Neuronal stem cell (in vitro differentiated cells): ENCODE measurements around the gene AVPI1.
A peak's percentile ranks its signal among the peaks of the same experiment; 100 is the strongest.

Experiments
- DNase-seq: peaks from one replicate; pipeline ENCODE4 v3.0.0-alpha.2; 2013; ENCODE audit warnings: low spot score
- H2AFZ ChIP-seq: one replicate; pipeline ENCODE4 v1.6.1; 2013; ENCODE audit warnings: mild to moderate bottlenecking, low read length, inconsistent platforms
- H2AK5ac ChIP-seq: 2 replicates; pipeline ENCODE4 v1.6.1; 2013; ENCODE audit warnings: low read depth, mild to moderate bottlenecking, inconsistent platforms, low read length, moderate library complexity, mixed read lengths
- H2BK120ac ChIP-seq: 2 replicates; pipeline ENCODE4 v1.6.1; 2013; ENCODE audit warnings: low read depth, mild to moderate bottlenecking, inconsistent platforms, low read length, moderate library complexity, mixed read lengths
- H2BK12ac ChIP-seq: one replicate; pipeline ENCODE4 v1.6.1; 2013; ENCODE audit warnings: low read length, inconsistent platforms
- H2BK15ac ChIP-seq: 2 replicates; pipeline ENCODE4 v1.6.1; 2013; ENCODE audit warnings: mild to moderate bottlenecking, low read length, inconsistent platforms, mixed read lengths
- H2BK5ac ChIP-seq: one replicate; pipeline ENCODE4 v1.6.1; 2013; ENCODE audit warnings: inconsistent platforms, mild to moderate bottlenecking, low read length, moderate library complexity
- H3K14ac ChIP-seq: one replicate; pipeline ENCODE4 v1.6.1; 2013; ENCODE audit warnings: low read length, inconsistent platforms
- H3K18ac ChIP-seq: 2 replicates; pipeline ENCODE4 v1.6.1; 2013; ENCODE audit warnings: low read length, inconsistent platforms
- H3K23ac ChIP-seq: 2 replicates; pipeline ENCODE4 v1.6.1; 2013; ENCODE audit warnings: low read depth, mild to moderate bottlenecking, mixed read lengths, low read length, inconsistent platforms; ENCODE audit not compliant: poor library complexity
- H3K27ac ChIP-seq: replicated peaks from 3 replicates; pipeline ENCODE4 v1.5.1; 2013; ENCODE audit warnings: low read length, inconsistent platforms
- H3K27me3 ChIP-seq, 3 experiments: 2 replicates each; pipeline ENCODE4 v1.6.1; 2013; ENCODE audit warnings: low read length in 3 of 3, mild to moderate bottlenecking in 2 of 3, inconsistent platforms in 1 of 3, low read depth in 1 of 3, mixed read lengths in 1 of 3, moderate library complexity in 1 of 3; ENCODE audit not compliant: control insufficient read depth in 3 of 3, insufficient read depth in 3 of 3
- H3K36me3 ChIP-seq, 2 donors: replicated peaks in 1 of 2; 2 replicates each; pipeline ENCODE4 v1.6.1; 2013; ENCODE audit warnings: low read length in 2 of 2; ENCODE audit not compliant: control insufficient read depth in 2 of 2, insufficient read depth in 2 of 2
- H3K4ac ChIP-seq: 2 replicates; pipeline ENCODE4 v1.6.1; 2013; ENCODE audit warnings: inconsistent platforms, mild to moderate bottlenecking, low read length, moderate library complexity
- H3K4me1 ChIP-seq, 2 donors: 1 replicate in 1 of 2; 2 replicates in 1 of 2; pipeline ENCODE4 v1.6.1; 2013; ENCODE audit warnings: low read length in 2 of 2, low read depth in 1 of 2; ENCODE audit not compliant: control insufficient read depth in 2 of 2, insufficient read depth in 1 of 2
- H3K4me2 ChIP-seq: one replicate; pipeline ENCODE4 v1.6.1; 2013; ENCODE audit warnings: mild to moderate bottlenecking, low read length, inconsistent platforms; ENCODE audit not compliant: insufficient read depth, poor library complexity, severe bottlenecking
- H3K4me3 ChIP-seq, 2 donors: 2 replicates each; pipeline ENCODE4 v1.5.1; 2013; ENCODE audit warnings: low read length in 2 of 2, mild to moderate bottlenecking in 2 of 2, inconsistent platforms in 1 of 2, moderate library complexity in 1 of 2
- H3K79me1 ChIP-seq: one replicate; pipeline ENCODE4 v1.6.1; 2013; ENCODE audit warnings: low read depth, mild to moderate bottlenecking, inconsistent platforms, low read length, moderate library complexity
- H3K9ac ChIP-seq: one replicate; pipeline ENCODE4 v1.6.1; 2013; ENCODE audit warnings: mild to moderate bottlenecking, low read depth, low read length, inconsistent platforms; ENCODE audit not compliant: poor library complexity
- H3K9me3 ChIP-seq, 2 donors: replicated peaks in 1 of 2; 2 replicates each; pipeline versions ENCODE3 to v1.6.1; 2013; ENCODE audit warnings: low read length in 2 of 2, mild to moderate bottlenecking in 2 of 2, inconsistent platforms in 1 of 2, low read depth in 1 of 2, mixed read lengths in 1 of 2, moderate library complexity in 1 of 2; ENCODE audit not compliant: control insufficient read depth in 2 of 2, insufficient read depth in 1 of 2
- H4K8ac ChIP-seq: one replicate; pipeline ENCODE4 v1.6.1; 2013; ENCODE audit warnings: low read depth, mild to moderate bottlenecking, inconsistent platforms, low read length, moderate library complexity
- H4K91ac ChIP-seq: one replicate; pipeline ENCODE4 v1.6.1; 2013; ENCODE audit warnings: low read length, low read depth, mild to moderate bottlenecking, inconsistent platforms; ENCODE audit not compliant: poor library complexity
- WGBS, 2 donors: extraction: QIAGEN DNeasy Blood & Tissue Kit; methylation state at CpG; one replicate each; pipeline ENCODE4 v1.1.7; 2013; ENCODE audit warnings: missing lambda C conversion rate in 2 of 2, mixed read lengths in 1 of 2; ENCODE audit not compliant: insufficient read length in 2 of 2, insufficient replicate concordance in 1 of 2; ENCODE audit errors: extremely low coverage in 2 of 2; 5-methylcytosine and 5-hydroxymethylcytosine counted together

The AVPI1 gene

GRCh38 chr10:97707134-97707861 is 20.3 kb upstream of the AVPI1 start:
- Histone ChIP-seq H3K4ac (no peak overlapping the region), H2AFZ (no peak overlapping the region), H3K27ac (no peak overlapping the region), H2AK5ac (no peak overlapping the region), H3K18ac (peak overlapping the region; percentile 35), H3K9me3 (no peaks in the 10 kb centered on the region), H3K23ac (no peak overlapping the region), H2BK12ac (no peak overlapping the region), H3K14ac (no peak overlapping the region), H3K4me2 (no peak overlapping the region), H2BK5ac (no peak overlapping the region), H3K4me1 (peaks cover 0 to 2% of the 10 kb centered on the region in 2 donors), H2BK120ac (no peak overlapping the region), H3K27me3 (peaks cover 0 to 16% (median 2%) of the 10 kb centered on the region in 3 experiments), H4K91ac (no peak overlapping the region), H2BK15ac (no peak overlapping the region), H3K9ac (no peak overlapping the region), H4K8ac (no peak overlapping the region), H3K79me1 (no peaks in the 10 kb centered on the region), H3K4me3 (no peak overlapping the region), H3K36me3 (no peaks in the 10 kb centered on the region)
- DNase-seq: no peak
- no CpG with 5 or more reads among the region's 11 CpGs for WGBS, 2 donors

DNA sequence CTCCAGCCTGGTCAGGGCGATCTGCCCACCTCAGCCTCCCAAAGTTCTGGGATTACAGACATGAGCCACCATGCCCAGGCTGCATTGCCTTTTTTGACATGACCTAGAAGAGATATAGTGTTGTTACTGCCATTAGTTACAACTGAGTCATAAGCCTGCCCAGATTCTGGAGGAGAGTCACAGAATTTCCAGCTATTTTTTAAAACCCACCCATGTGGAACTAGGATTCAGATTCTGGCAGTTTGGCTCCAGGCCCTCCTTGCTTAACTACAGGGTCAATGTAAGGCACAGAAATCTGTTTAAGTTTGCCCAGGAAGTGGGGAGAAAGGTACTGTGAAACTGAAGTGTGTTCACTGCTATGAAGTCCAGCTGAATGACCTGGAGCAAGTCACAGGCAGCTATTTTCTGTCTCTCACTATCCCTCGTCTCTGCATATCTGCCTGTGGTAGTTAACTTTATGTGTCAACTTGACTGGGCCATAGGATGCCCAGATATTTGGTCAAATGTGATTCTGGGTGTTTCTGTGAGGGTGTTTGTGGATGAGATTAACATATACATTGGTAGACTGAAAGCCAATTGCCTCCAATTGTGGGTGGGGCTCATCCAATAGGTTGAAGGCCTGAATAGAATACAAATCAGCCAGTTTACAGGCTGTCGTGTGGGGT is 18.1 kb upstream of the AVPI1 start:
- no peak overlapping the region for H2AK5ac ChIP-seq
- H3K36me3 ChIP-seq: no peaks in the 10 kb centered on the region
- H3K4me2 ChIP-seq: no peak overlapping the region
- no peak for DNase-seq
- no peak overlapping the region for H4K8ac ChIP-seq
- no peak overlapping the region for H3K18ac ChIP-seq
- H3K9ac ChIP-seq: no peak overlapping the region
- H3K9me3 ChIP-seq: no peaks in the 10 kb centered on the region
- no peak overlapping the region for H2AFZ ChIP-seq
- no peak overlapping the region for H3K14ac ChIP-seq
- no peak overlapping the region for H2BK5ac ChIP-seq
- H3K4me3 ChIP-seq: no peak overlapping the region
- no peak overlapping the region for H2BK15ac ChIP-seq
- no CpG with 5 or more reads among the region's 3 CpGs for WGBS, 2 donors
- H2BK12ac ChIP-seq: no peak overlapping the region
- H3K4me1 ChIP-seq: peaks cover 0 to 2% of the 10 kb centered on the region in 2 donors
- H3K23ac ChIP-seq: no peak overlapping the region
- H3K79me1 ChIP-seq: no peaks in the 10 kb centered on the region
- H4K91ac ChIP-seq: no peak overlapping the region
- no peak overlapping the region for H3K4ac ChIP-seq
- no peak overlapping the region for H2BK120ac ChIP-seq
- H3K27ac ChIP-seq: no peak overlapping the region
- H3K27me3 ChIP-seq: peaks cover 0 to 9% (median 0%) of the 10 kb centered on the region in 3 experiments

DNA sequence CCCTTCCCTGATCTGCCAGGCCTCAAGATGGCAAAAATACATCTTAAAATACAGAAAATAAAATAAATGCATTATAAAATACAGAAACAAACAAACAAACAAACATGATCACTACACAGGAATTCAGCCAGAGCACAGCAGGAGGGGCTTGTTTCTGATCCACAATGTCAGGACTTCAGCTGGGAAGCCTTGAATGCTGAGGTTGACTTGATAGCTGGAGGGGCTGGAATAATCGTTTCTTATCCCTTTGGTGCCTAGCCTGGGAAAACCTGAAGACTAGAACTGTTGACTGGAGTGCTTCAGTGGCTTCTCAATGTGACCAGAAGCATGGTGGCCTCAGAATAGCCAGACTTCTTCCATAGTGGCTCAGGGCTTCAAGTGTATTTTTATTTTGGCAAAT is 17.3 kb upstream of the AVPI1 start:
- Histone ChIP-seq H3K79me1 (no peaks in the 10 kb centered on the region), H2BK120ac (no peak overlapping the region), H4K91ac (no peak overlapping the region), H2AK5ac (no peak overlapping the region), H3K4me2 (no peak overlapping the region), H3K4ac (no peak overlapping the region), H3K14ac (no peak overlapping the region), H3K9me3 (no peaks in the 10 kb centered on the region), H3K4me1 (no peaks in the 10 kb centered on the region), H2BK15ac (no peak overlapping the region), H3K18ac (no peak overlapping the region), H3K9ac (no peak overlapping the region), H3K27ac (no peak overlapping the region), H3K4me3 (no peak overlapping the region), H4K8ac (no peak overlapping the region), H3K36me3 (no peaks in the 10 kb centered on the region), H3K23ac (no peak overlapping the region), H2BK12ac (no peak overlapping the region), H2AFZ (no peak overlapping the region), H3K27me3 (peaks cover 0 to 9% (median 2%) of the 10 kb centered on the region in 3 experiments), H2BK5ac (no peak overlapping the region)
- no peak for DNase-seq
- WGBS, 2 donors: no CpG with 5 or more reads among the region's 1 CpG

GRCh38 chr10:97703398-97704067 is 16.5 kb upstream of the AVPI1 start:
- Histone ChIP-seq H3K9ac (no peak overlapping the region), H2BK12ac (no peak overlapping the region), H3K4me2 (no peak overlapping the region), H3K4me1 (no peaks in the 10 kb centered on the region), H2BK120ac (no peak overlapping the region), H2AK5ac (no peak overlapping the region), H3K9me3 (no peaks in the 10 kb centered on the region), H3K18ac (no peak overlapping the region), H4K8ac (no peak overlapping the region), H3K14ac (no peak overlapping the region), H3K27ac (no peak overlapping the region), H3K79me1 (no peaks in the 10 kb centered on the region), H2BK15ac (no peak overlapping the region), H2BK5ac (no peak overlapping the region), H3K36me3 (no peaks in the 10 kb centered on the region), H3K4me3 (no peak overlapping the region), H3K27me3 (peaks cover 0 to 12% (median 2%) of the 10 kb centered on the region in 3 experiments), H4K91ac (no peak overlapping the region), H2AFZ (no peak overlapping the region), H3K23ac (no peak overlapping the region), H3K4ac (no peak overlapping the region)
- DNase-seq: no peak
- WGBS, 2 donors: no CpG with 5 or more reads among the region's 7 CpGs
